ENCODE measurements around the gene PAFAH1B1. TPM values are rescaled to one million over a fixed set of nuclear protein-coding genes. Genes with fewer than 3 reads are reported as not detected.
A peak's percentile ranks its signal among the peaks of the same experiment; 100 is the strongest.

The PAFAH1B1 gene
- polyA plus RNA-seq, 2 donors, result 36.6 to 40.7 TPM

GRCh38 chr17:2723997-2724783 lies 130.7 kb downstream of the PAFAH1B1 start:
- peaks cover 5 to 11% of the 10 kb centered on the region in 2 donors for H3K4me1 ChIP-seq (ENCODE audit: control insufficient read depth in 2 of 2, insufficient read depth in 2 of 2, low read length in 1 of 2)
- 2 to 5% methylated on average over 58 to 98 of the region's 98 CpGs for WGBS, 2 donors
- H3K27ac ChIP-seq (ENCODE audit: low read depth in 2 of 2, low read length in 1 of 2), result peak overlapping the region; percentile 34 to 62
- H3K9me3 ChIP-seq (ENCODE audit: control insufficient read depth in 2 of 2, insufficient read depth in 1 of 2, low read depth in 1 of 2, low read length in 1 of 2), result no peaks in the 10 kb centered on the region
- peak overlapping the region; percentile 44 to 47 for H3K4me3 ChIP-seq (ENCODE audit: low read depth in 1 of 2, low read length in 2 of 2)
- peaks cover 0 to 2% of the 10 kb centered on the region in 2 donors for H3K36me3 ChIP-seq (ENCODE audit: control insufficient read depth in 2 of 2, insufficient read depth in 2 of 2, low read length in 1 of 2)
- peaks cover 0 to 3% of the 10 kb centered on the region in 2 donors for H3K27me3 ChIP-seq (ENCODE audit: control insufficient read depth in 1 of 2, insufficient read depth in 2 of 2, low read length in 2 of 2)

- Histone ChIP-seq H3K27me3 (ENCODE audit: control insufficient read depth in 1 of 2, insufficient read depth in 2 of 2, low read length in 2 of 2) (peaks cover 0 to 3% of the 10 kb centered on the region in 2 donors), H3K36me3 (ENCODE audit: control insufficient read depth in 2 of 2, insufficient read depth in 2 of 2, low read length in 1 of 2) (no peaks in the 10 kb centered on the region), H3K9me3 (ENCODE audit: control insufficient read depth in 2 of 2, insufficient read depth in 1 of 2, low read depth in 1 of 2, low read length in 1 of 2) (no peaks in the 10 kb centered on the region), H3K4me3 (ENCODE audit: low read depth in 1 of 2, low read length in 2 of 2) (peak overlapping the region; percentile 44 to 47), H3K4me1 (ENCODE audit: control insufficient read depth in 2 of 2, insufficient read depth in 2 of 2, low read length in 1 of 2) (peaks cover 5 to 6% of the 10 kb centered on the region in 2 donors), H3K27ac (ENCODE audit: low read depth in 2 of 2, low read length in 1 of 2) (peak overlapping the region; percentile 34 to 62)
- WGBS, 2 donors, result 3% methylated on average over 40 of the region's 40 CpGs
These were observed 131.3 kb downstream of the PAFAH1B1 start for GRCh38 chr17:2724784-2725164.

- no peak overlapping the region for H3K4me3 ChIP-seq (ENCODE audit: low read depth in 1 of 2, low read length in 2 of 2)
- 78 to 80% methylated on average over 17 of the region's 17 CpGs for WGBS, 2 donors
- H3K27me3 ChIP-seq (ENCODE audit: control insufficient read depth in 1 of 2, insufficient read depth in 2 of 2, low read length in 2 of 2), result no peaks in the 10 kb centered on the region
- no peak overlapping the region for H3K27ac ChIP-seq (ENCODE audit: low read depth in 2 of 2, low read length in 1 of 2)
- H3K4me1 ChIP-seq (ENCODE audit: control insufficient read depth in 2 of 2, insufficient read depth in 2 of 2, low read length in 1 of 2), result no peaks in the 10 kb centered on the region
- H3K36me3 ChIP-seq (ENCODE audit: control insufficient read depth in 2 of 2, insufficient read depth in 2 of 2, low read length in 1 of 2), result no peaks in the 10 kb centered on the region
- no peaks in the 10 kb centered on the region for H3K9me3 ChIP-seq (ENCODE audit: control insufficient read depth in 2 of 2, insufficient read depth in 1 of 2, low read depth in 1 of 2, low read length in 1 of 2)
These were observed 137.4 kb downstream of the PAFAH1B1 start for GRCh38 chr17:2730764-2731353.

GRCh38 chr17:2731807-2732206 lies 138.4 kb downstream of the PAFAH1B1 start:
- no peaks in the 10 kb centered on the region for H3K36me3 ChIP-seq (ENCODE audit: control insufficient read depth in 2 of 2, insufficient read depth in 2 of 2, low read length in 1 of 2)
- H3K9me3 ChIP-seq (ENCODE audit: control insufficient read depth in 2 of 2, insufficient read depth in 1 of 2, low read depth in 1 of 2, low read length in 1 of 2), result no peaks in the 10 kb centered on the region
- H3K27ac ChIP-seq (ENCODE audit: low read depth in 2 of 2, low read length in 1 of 2), result no peak overlapping the region
- no peaks in the 10 kb centered on the region for H3K4me1 ChIP-seq (ENCODE audit: control insufficient read depth in 2 of 2, insufficient read depth in 2 of 2, low read length in 1 of 2)
- H3K27me3 ChIP-seq (ENCODE audit: control insufficient read depth in 1 of 2, insufficient read depth in 2 of 2, low read length in 2 of 2), result no peaks in the 10 kb centered on the region
- 80 to 83% methylated on average over 10 of the region's 10 CpGs for WGBS, 2 donors
- H3K4me3 ChIP-seq (ENCODE audit: low read depth in 1 of 2, low read length in 2 of 2), result no peak overlapping the region

GRCh38 chr17:2734939-2735338 lies 141.5 kb downstream of the PAFAH1B1 start:
- H3K4me1 ChIP-seq (ENCODE audit: control insufficient read depth in 2 of 2, insufficient read depth in 2 of 2, low read length in 1 of 2), result no peaks in the 10 kb centered on the region
- no peak overlapping the region for H3K27ac ChIP-seq (ENCODE audit: low read depth in 2 of 2, low read length in 1 of 2)
- H3K4me3 ChIP-seq (ENCODE audit: low read depth in 1 of 2, low read length in 2 of 2), result no peak overlapping the region
- no peaks in the 10 kb centered on the region for H3K9me3 ChIP-seq (ENCODE audit: control insufficient read depth in 2 of 2, insufficient read depth in 1 of 2, low read depth in 1 of 2, low read length in 1 of 2)
- 70 to 78% methylated on average over 10 of the region's 10 CpGs for WGBS, 2 donors
- H3K36me3 ChIP-seq (ENCODE audit: control insufficient read depth in 2 of 2, insufficient read depth in 2 of 2, low read length in 1 of 2), result no peaks in the 10 kb centered on the region
- no peaks in the 10 kb centered on the region for H3K27me3 ChIP-seq (ENCODE audit: control insufficient read depth in 1 of 2, insufficient read depth in 2 of 2, low read length in 2 of 2)

Other genes with a start within 250 kb of the PAFAH1B1 start
- gene MNT, start 192.6 kb upstream of the PAFAH1B1 start, polyA plus RNA-seq, result 10 to 100 TPM in 1 of 2 donors, 1 to 10 TPM in 1; 9.9 to 14.6 TPM
- 10 to 100 TPM in 1 of 2 donors, 1 to 10 TPM in 1; 10.0 to 15.1 TPM for gene METTL16, start 81.8 kb upstream of the PAFAH1B1 start, polyA plus RNA-seq
- 10 to 100 TPM; 65.2 to 85.5 TPM for gene CLUH, start 118.1 kb downstream of the PAFAH1B1 start, polyA plus RNA-seq
- 1 to 10 TPM in 1 of 2 donors, under 1 TPM in 1; 0.44 to 1.2 TPM for gene CCDC92B, start 156.0 kb downstream of the PAFAH1B1 start, polyA plus RNA-seq
- gene RAP1GAP2, start 202.8 kb downstream of the PAFAH1B1 start, polyA plus RNA-seq, result 1 to 10 TPM; 3.6 to 5.1 TPM

Data from esophagus (tissue), 2 donors.